ENCODE results near the gene DNM1L.

Gene DNM1L

DNA sequence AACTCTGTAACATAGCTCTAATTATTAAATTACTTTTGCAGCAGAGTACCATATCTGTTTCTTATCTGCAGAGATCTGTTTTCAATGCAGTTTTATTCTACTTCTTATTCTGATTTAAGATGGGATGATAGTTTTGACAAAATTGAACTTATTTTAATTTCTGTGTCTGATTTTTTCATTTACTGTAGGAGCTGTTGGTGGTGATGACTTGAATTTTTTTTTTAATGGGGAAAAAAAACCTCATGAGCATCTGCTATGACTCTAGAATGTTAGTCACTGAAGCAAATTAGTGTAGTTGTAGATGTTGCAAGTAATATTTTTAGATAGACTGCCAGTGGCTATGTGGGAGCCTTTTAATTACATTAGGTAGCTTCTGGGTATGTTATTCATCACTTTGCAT, 23.4 kb downstream of the DNM1L start:
- no peak for TF ChIP-seq CTCF (IDR thresholded peaks at IDR 0.05)
- no peaks in the 10 kb centered on the region for H3K27me3 ChIP-seq (ENCODE audit: control insufficient read depth, insufficient read depth, low read length)
- no peak overlapping the region for H3K4me3 ChIP-seq (ENCODE audit: low read depth, low read length)
- H3K79me2 ChIP-seq: peaks cover 4% of the 10 kb centered on the region
- H3K9ac ChIP-seq: no peak overlapping the region
- no peaks in the 10 kb centered on the region for H3K9me3 ChIP-seq (ENCODE audit: control insufficient read depth, low read length)
- no peak overlapping the region for H3K4me2 ChIP-seq (ENCODE audit: low read length)
- H3K4me1 ChIP-seq: peaks cover under 1% of the 10 kb centered on the region
- H3K27ac ChIP-seq: no peak overlapping the region
- H3K36me3 ChIP-seq (ENCODE audit: control insufficient read depth, insufficient read depth, low read length): no peaks in the 10 kb centered on the region
- H2AFZ ChIP-seq: no peak overlapping the region

DNA sequence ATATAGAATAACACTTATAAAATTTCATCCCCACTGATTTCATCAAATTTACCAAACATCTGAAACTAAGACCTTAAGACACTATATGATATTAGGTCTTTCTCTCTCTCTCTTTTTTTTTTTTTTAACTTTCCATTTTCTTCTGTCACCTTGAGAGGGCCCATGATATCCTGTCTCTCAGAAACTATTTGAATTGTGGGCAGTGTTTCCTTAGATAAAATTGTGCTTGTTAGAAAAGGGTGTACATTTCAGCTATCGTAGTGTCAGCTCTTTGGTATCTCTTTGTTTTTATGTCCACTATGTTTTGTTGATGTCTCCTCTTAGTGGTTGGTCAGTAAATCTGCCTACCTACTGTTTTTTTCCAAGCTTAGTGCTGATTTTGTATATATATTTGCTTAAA, 23.8 kb downstream of the DNM1L start:
- TF ChIP-seq CTCF (IDR thresholded peaks at IDR 0.05): no peak
- Histone ChIP-seq H3K4me1 (no peaks in the 10 kb centered on the region), H2AFZ (no peak overlapping the region), H3K9me3 (ENCODE audit: control insufficient read depth, low read length) (no peaks in the 10 kb centered on the region), H3K27me3 (ENCODE audit: control insufficient read depth, insufficient read depth, low read length) (no peaks in the 10 kb centered on the region), H3K4me2 (ENCODE audit: low read length) (no peak overlapping the region), H3K9ac (no peak overlapping the region), H3K36me3 (ENCODE audit: control insufficient read depth, insufficient read depth, low read length) (no peaks in the 10 kb centered on the region), H3K4me3 (ENCODE audit: low read depth, low read length) (no peak overlapping the region), H3K27ac (no peak overlapping the region), H3K79me2 (peaks cover 3% of the 10 kb centered on the region)

DNA sequence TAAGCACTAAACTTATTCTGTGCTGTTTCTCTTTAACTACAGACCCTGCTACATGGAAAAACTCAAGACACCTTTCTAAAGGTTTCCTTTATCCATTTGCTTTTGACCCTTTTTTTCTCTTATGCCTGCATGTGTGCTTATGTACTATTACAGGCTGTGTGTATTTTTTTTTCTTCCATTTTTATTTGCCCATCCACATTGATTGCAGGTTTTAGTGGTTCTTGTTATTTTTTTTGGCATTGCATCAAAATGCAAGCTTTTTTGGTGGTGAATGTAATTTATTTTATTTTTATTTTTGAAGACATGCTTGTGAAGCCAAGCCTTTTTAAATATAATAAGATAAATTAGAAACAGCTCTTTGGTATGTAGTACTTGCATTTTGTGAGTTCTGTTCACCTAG, 26.7 kb downstream of the DNM1L start:
- Histone ChIP-seq H3K27me3 (ENCODE audit: control insufficient read depth, insufficient read depth, low read length) (no peaks in the 10 kb centered on the region), H2AFZ (no peak overlapping the region), H3K27ac (no peak overlapping the region), H3K4me1 (no peaks in the 10 kb centered on the region), H3K36me3 (ENCODE audit: control insufficient read depth, insufficient read depth, low read length) (no peaks in the 10 kb centered on the region), H3K9ac (no peak overlapping the region), H3K4me2 (ENCODE audit: low read length) (no peak overlapping the region), H3K79me2 (no peaks in the 10 kb centered on the region), H3K4me3 (ENCODE audit: low read depth, low read length) (no peak overlapping the region), H3K9me3 (ENCODE audit: control insufficient read depth, low read length) (no peaks in the 10 kb centered on the region)
- TF ChIP-seq CTCF (IDR thresholded peaks at IDR 0.05): no peak

- Histone ChIP-seq H3K4me3 (ENCODE audit: low read depth, low read length) (no peak overlapping the region), H3K27me3 (ENCODE audit: control insufficient read depth, insufficient read depth, low read length) (no peaks in the 10 kb centered on the region), H3K4me1 (no peaks in the 10 kb centered on the region), H3K27ac (no peak overlapping the region), H3K9ac (no peak overlapping the region), H2AFZ (no peak overlapping the region), H3K4me2 (ENCODE audit: low read length) (no peak overlapping the region), H3K79me2 (no peaks in the 10 kb centered on the region), H3K36me3 (ENCODE audit: control insufficient read depth, insufficient read depth, low read length) (no peaks in the 10 kb centered on the region), H3K9me3 (ENCODE audit: control insufficient read depth, low read length) (no peaks in the 10 kb centered on the region)
- TF ChIP-seq CTCF (IDR thresholded peaks at IDR 0.05): no peak
These were observed 27.4 kb downstream of the DNM1L start for GRCh38 chr12:32706335-32707024.

DNA sequence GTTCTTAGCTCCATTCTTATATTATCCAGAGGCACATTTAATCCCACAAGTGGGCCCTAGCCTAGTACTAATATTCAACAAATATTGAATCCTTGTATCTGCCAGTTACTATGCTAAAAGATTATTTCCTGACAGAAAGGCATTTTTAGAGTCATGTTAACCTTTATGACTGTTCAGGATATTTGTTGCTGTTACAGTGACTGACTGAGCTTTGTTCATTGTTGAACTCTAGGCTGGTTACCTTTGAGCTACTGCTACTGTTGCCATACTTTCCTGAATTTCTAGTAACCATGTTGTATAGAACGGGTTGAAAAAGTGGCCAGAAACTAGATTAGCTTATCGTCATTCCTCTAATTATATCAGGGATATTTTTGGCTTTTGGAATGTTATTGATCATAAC, 29.8 kb downstream of the DNM1L start:
- Histone ChIP-seq H3K27ac (no peak overlapping the region), H3K9ac (no peak overlapping the region), H3K27me3 (ENCODE audit: control insufficient read depth, insufficient read depth, low read length) (no peaks in the 10 kb centered on the region), H3K4me2 (ENCODE audit: low read length) (no peak overlapping the region), H3K79me2 (no peaks in the 10 kb centered on the region), H3K4me1 (no peaks in the 10 kb centered on the region), H3K4me3 (ENCODE audit: low read depth, low read length) (no peak overlapping the region), H3K9me3 (ENCODE audit: control insufficient read depth, low read length) (no peaks in the 10 kb centered on the region), H2AFZ (no peak overlapping the region), H3K36me3 (ENCODE audit: control insufficient read depth, insufficient read depth, low read length) (no peaks in the 10 kb centered on the region)
- no peak for TF ChIP-seq CTCF (IDR thresholded peaks at IDR 0.05)

Data from parathyroid adenoma (tissue), 2 donors.